H4 (cell line): Measurements from ENCODE around the gene PAK1IP1. TPM values are rescaled to one million over a fixed set of nuclear protein-coding genes. Genes with fewer than 3 reads are reported as not detected.
"Not testable (repeated sequence)": the region's sequence is repeated elsewhere in the genome, so short reads cannot be mapped to it uniquely, and the experiment has no call there.

Experiments
- DNase-seq: peaks from one replicate; pipeline ENCODE4 v3.0.0-alpha.2; 2015; ENCODE audit warnings: low spot score
- total RNA-seq: library from RNA; depleted of rRNA; stranded (reverse); fragments of >200 nt; shearing (Covaris generic); gene quantifications from 2 replicates; pipeline ENCODE4 v1.2.3, GENCODE V29; 2014

Gene PAK1IP1
- total RNA-seq, 1 experiment from 2014 or later = 33.2 TPM

GRCh38 chr6:10692965-10693538, 1.7 kb upstream of the PAK1IP1 start:
- no peak for DNase-seq

GRCh38 chr6:10695086-10695657, 400 bp downstream of the PAK1IP1 start:
- no peak for DNase-seq

GRCh38 chr6:10696655-10697054, 1.9 kb downstream of the PAK1IP1 start:
- no peak for DNase-seq

GRCh38 chr6:10713962-10714361, 19.2 kb downstream of the PAK1IP1 start:
- no peak for DNase-seq

GRCh38 chr6:10719296-10719963, 24.7 kb downstream of the PAK1IP1 start:
- no peak for DNase-seq

GRCh38 chr6:10719964-10720264, 25.1 kb downstream of the PAK1IP1 start:
- DNase-seq = no peak

- DNase-seq = no peak
Measured at GRCh38 chr6:10720265-10720959, 25.6 kb downstream of the PAK1IP1 start.

GRCh38 chr6:10720960-10721849, 26.4 kb downstream of the PAK1IP1 start:
- not testable (repeated sequence) for DNase-seq

GRCh38 chr6:10721850-10722569, 27.2 kb downstream of the PAK1IP1 start:
- DNase-seq = no peak

GRCh38 chr6:10722570-10722819, 27.7 kb downstream of the PAK1IP1 start:
- no peak for DNase-seq

- peak; percentile 95 for DNase-seq
Measured at GRCh38 chr6:10722820-10723566, 28.2 kb downstream of the PAK1IP1 start, which contains the start of gene TMEM14C. Gene TMEM14C (plus strand): TSS chr6:10723070. CDS start chr6:10724614, 1,544 bp downstream.

- DNase-seq = no peak
Measured at GRCh38 chr6:10723567-10723881, 28.8 kb downstream of the PAK1IP1 start.

- no peak for DNase-seq
Measured at GRCh38 chr6:10725044-10725443, 30.3 kb downstream of the PAK1IP1 start.

- DNase-seq = no peak
Measured at GRCh38 chr6:10725716-10726115, 30.9 kb downstream of the PAK1IP1 start.

- no peak for DNase-seq
Measured at GRCh38 chr6:10730254-10730653, 35.5 kb downstream of the PAK1IP1 start.

GRCh38 chr6:10733151-10733715, 38.5 kb downstream of the PAK1IP1 start:
- DNase-seq = no peak

- DNase-seq = no peak
Measured at GRCh38 chr6:10733863-10734262, 39.1 kb downstream of the PAK1IP1 start.

- DNase-seq = no peak
Measured at GRCh38 chr6:10736731-10737130, 42.0 kb downstream of the PAK1IP1 start.

- DNase-seq = no peak
Measured at GRCh38 chr6:10740061-10740460, 45.3 kb downstream of the PAK1IP1 start.

GRCh38 chr6:10741643-10742042, 46.9 kb downstream of the PAK1IP1 start:
- DNase-seq = not testable (repeated sequence)

GRCh38 chr6:10742251-10742650, 47.5 kb downstream of the PAK1IP1 start:
- DNase-seq = no peak
